ENCODE measurements around the gene F2RL2. TPM values are rescaled to one million over a fixed set of nuclear protein-coding genes. Genes with fewer than 3 reads are reported as not detected.

F2RL2 gene
- polyA plus RNA-seq, 1 experiment: 83.1 TPM

GRCh38 chr5:76585783-76586217 lies 37.4 kb downstream of the F2RL2 start:
- no peak for DNase-seq (ENCODE audit: low read depth, low spot score)
- Histone ChIP-seq H3K27me3 (ENCODE audit: control insufficient read depth, insufficient read depth, low read length) (no peaks in the 10 kb centered on the region), H3K9me3 (ENCODE audit: control insufficient read depth, insufficient read depth, low read length) (no peaks in the 10 kb centered on the region), H3K4me3 (ENCODE audit: low read depth, low read length) (no peak overlapping the region), H3K27ac (ENCODE audit: low read depth, low read length) (no peak overlapping the region)
- ChIA-PET POLR2A (no interaction called here), CTCF (interaction anchor here (1.1 kb wide), 1 partner anchor 60 kb away, joined by 3 read pairs; no protein-coding TSS in a partner anchor)
- TF ChIP-seq CTCF (IDR thresholded peaks at IDR 0.05; ENCODE audit: low read depth, low read length): no peak

GRCh38 chr5:76583163-76584047 lies 39.8 kb downstream of the F2RL2 start:
- peak; percentile 56 for TF ChIP-seq CTCF (IDR thresholded peaks at IDR 0.05; ENCODE audit: low read depth, low read length)
- DNase-seq (ENCODE audit: low read depth, low spot score): no peak
- POLR2A ChIA-PET: no interaction called here
- Histone ChIP-seq H3K4me3 (ENCODE audit: low read depth, low read length) (no peak overlapping the region), H3K27ac (ENCODE audit: low read depth, low read length) (no peak overlapping the region), H3K9me3 (ENCODE audit: control insufficient read depth, insufficient read depth, low read length) (no peaks in the 10 kb centered on the region), H3K27me3 (ENCODE audit: control insufficient read depth, insufficient read depth, low read length) (no peaks in the 10 kb centered on the region)
- CTCF ChIA-PET: interaction anchor here (0.6 to 4.4 kb wide), 26 partner anchors 8 to 1347 kb away, joined by 3 to 24 read pairs (median 3); partner anchors contain the start of genes ANKRD31 and IQGAP2

- H3K27me3 ChIP-seq (ENCODE audit: control insufficient read depth, insufficient read depth, low read length): no peaks in the 10 kb centered on the region
- TF ChIP-seq CTCF (IDR thresholded peaks at IDR 0.05; ENCODE audit: low read depth, low read length): no peak
- H3K4me3 ChIP-seq (ENCODE audit: low read depth, low read length): no peak overlapping the region
- no peak for DNase-seq (ENCODE audit: low read depth, low spot score)
- no peak overlapping the region for H3K27ac ChIP-seq (ENCODE audit: low read depth, low read length)
- CTCF ChIA-PET: interaction anchor here (0.6 to 4.4 kb wide), 23 partner anchors 8 to 900 kb away, joined by 3 to 24 read pairs (median 3); no protein-coding TSS in a partner anchor
- H3K9me3 ChIP-seq (ENCODE audit: control insufficient read depth, insufficient read depth, low read length): no peaks in the 10 kb centered on the region
- POLR2A ChIA-PET: no interaction called here
Measured at GRCh38 chr5:76582230-76583162, 40.7 kb downstream of the F2RL2 start.

GRCh38 chr5:76580981-76581380 lies 42.2 kb downstream of the F2RL2 start:
- ChIA-PET CTCF (interaction anchor here (1.0 to 4.4 kb wide), 3 partner anchors 19 to 193 kb away, joined by 3 to 24 read pairs (median 3); no protein-coding TSS in a partner anchor), POLR2A (no interaction called here)
- H3K27me3 ChIP-seq (ENCODE audit: control insufficient read depth, insufficient read depth, low read length): peaks cover 2% of the 10 kb centered on the region
- DNase-seq (ENCODE audit: low read depth, low spot score): no peak
- H3K27ac ChIP-seq (ENCODE audit: low read depth, low read length): no peak overlapping the region
- H3K4me3 ChIP-seq (ENCODE audit: low read depth, low read length): no peak overlapping the region
- H3K9me3 ChIP-seq (ENCODE audit: control insufficient read depth, insufficient read depth, low read length): no peaks in the 10 kb centered on the region
- no peak for TF ChIP-seq CTCF (IDR thresholded peaks at IDR 0.05; ENCODE audit: low read depth, low read length)

Measured in AG04450 (cell line).